Upper lobe of left lung (tissue), 6 donors: Measurements from ENCODE around the gene C4orf36. TPM values are rescaled to one million over a fixed set of nuclear protein-coding genes. Genes with fewer than 3 reads are reported as not detected.

Source experiments
- ATAC-seq, 2 donors: fragments of 200-7000 bp; cut with Tn5 transposase; one replicate each; pipeline ENCODE4 v1.9.1; 2022; ENCODE audit warnings: mild to moderate bottlenecking in 2 of 2, moderate library complexity in 2 of 2; ENCODE audit not compliant: low FRiP score in 2 of 2
- DNase-seq, 2 donors: peaks; one replicate each; pipeline ENCODE4 v3.0.0-alpha.2; 2019 to 2020
- H3K27ac ChIP-seq, 4 donors: fragments of 200-600 bp; sonication (generic); one replicate each; pipeline ENCODE4 v1.5.1; 2016 to 2019
- H3K27me3 ChIP-seq, 4 donors: fragments of 200-600 bp; sonication (generic); one replicate each; pipeline ENCODE4 v1.5.1; 2017 to 2019
- H3K36me3 ChIP-seq, 4 donors: fragments of 200-600 bp; sonication (generic); one replicate each; pipeline ENCODE4 v1.5.1; 2016 to 2019
- H3K4me1 ChIP-seq, 4 donors: fragments of 200-600 bp; sonication (generic); one replicate each; pipeline ENCODE4 v1.5.1; 2018 to 2019
- H3K4me3 ChIP-seq, 4 donors: fragments of 200-600 bp; sonication (generic); one replicate each; pipeline ENCODE4 v1.5.1; 2017 to 2019; ENCODE audit warnings: mild to moderate bottlenecking in 2 of 4, moderate library complexity in 1 of 4
- H3K9me3 ChIP-seq, 4 donors: fragments of 200-600 bp; sonication (generic); one replicate each; pipeline ENCODE4 v1.5.1; 2018 to 2019
- CTCF ChIP-seq, 6 experiments: fragments of 450-650 bp in 4 of 6; fragments of 200-600 bp in 2 of 6; sonication (generic) in 2 of 6; IDR thresholded peaks; one replicate each; pipeline ENCODE4 v1.5.1; 2016 to 2019; ENCODE audit warnings: antibody characterized with exemption in 6 of 6
- EP300 ChIP-seq, 4 donors: sonication (generic); formaldehyde crosslinking; IDR thresholded peaks; one replicate each; pipeline ENCODE4 v1.5.1; 2017; ENCODE audit warnings: antibody characterized with exemption in 4 of 4, control low read depth in 2 of 4
- POLR2A ChIP-seq, 4 donors: fragments of 450-650 bp; IDR thresholded peaks; one replicate each; pipeline ENCODE4 v1.5.1; 2016 to 2017; ENCODE audit warnings: antibody characterized with exemption in 4 of 4, mild to moderate bottlenecking in 2 of 4
- POLR2AphosphoS5 ChIP-seq, 2 donors: sonication (generic); formaldehyde crosslinking; IDR thresholded peaks; one replicate each; pipeline ENCODE4 v1.5.1; 2017; ENCODE audit warnings: antibody characterized with exemption in 2 of 2
- WGBS, 2 donors: methylation state at CpG; one replicate each; pipeline ENCODE4 v1.1.5; 2017 to 2018; 5-methylcytosine and 5-hydroxymethylcytosine counted together
- total RNA-seq, 6 donors: library from RNA; depleted of rRNA in 4 of 6; stranded (reverse); fragments of >200 nt in 4 of 6; gene quantifications; one replicate each; pipeline versions ENCODE4 v1.1.0 to v1.2.1, GENCODE V29; 2016 to 2021
- donor health status: DM: no; HTN: no; CAD: no; lungs with moderate emphysema.
- donor health status: DM: no; HTN: yes; CAD: no; lungs with severe emphysema.

Gene C4orf36
- total RNA-seq, 6 donors from 2014 or later: 0.57 to 7.3 (median 2.4) TPM

GRCh38 chr4:86916392-86916791 is 24.2 kb upstream of the C4orf36 start:
- ATAC-seq (no peak), DNase-seq (no peak)
- WGBS, 2 donors: 45 to 86% methylated on average over 1 of the region's 1 CpG
- no peaks in the 10 kb centered on the region for H3K4me1 ChIP-seq
- H3K27me3 ChIP-seq: no peaks in the 10 kb centered on the region
- no peak overlapping the region for H3K4me3 ChIP-seq
- H3K27ac ChIP-seq: no peak overlapping the region
- no peaks in the 10 kb centered on the region for H3K36me3 ChIP-seq
- H3K9me3 ChIP-seq: no peaks in the 10 kb centered on the region
- TF ChIP-seq CTCF (IDR thresholded peaks at IDR 0.05) (no peak), POLR2AphosphoS5 (IDR thresholded peaks at IDR 0.05) (no peak), POLR2A (IDR thresholded peaks at IDR 0.05) (no peak), EP300 (IDR thresholded peaks at IDR 0.05) (no peak)

GRCh38 chr4:86910820-86911684 is 18.8 kb upstream of the C4orf36 start:
- ATAC-seq (no peak), DNase-seq (no peak)
- TF ChIP-seq EP300 (IDR thresholded peaks at IDR 0.05): no peak
- H3K9me3 ChIP-seq: no peaks in the 10 kb centered on the region
- H3K27ac ChIP-seq: no peak overlapping the region
- no peaks in the 10 kb centered on the region for H3K36me3 ChIP-seq
- no peak overlapping the region for H3K4me3 ChIP-seq
- H3K4me1 ChIP-seq: peaks cover 16 to 30% (median 27%) of the 10 kb centered on the region in 4 donors
- no peaks in the 10 kb centered on the region for H3K27me3 ChIP-seq
- 86 to 88% methylated on average over 7 of the region's 7 CpGs for WGBS, 2 donors

GRCh38 chr4:86910369-86910768 is 18.1 kb upstream of the C4orf36 start:
- ATAC-seq (no peak), DNase-seq (no peak)
- no peak overlapping the region for H3K27ac ChIP-seq
- H3K4me1 ChIP-seq: peaks cover 16 to 30% (median 27%) of the 10 kb centered on the region in 4 donors
- no peak overlapping the region for H3K4me3 ChIP-seq
- no peak for TF ChIP-seq EP300 (IDR thresholded peaks at IDR 0.05)
- TF ChIP-seq POLR2A (IDR thresholded peaks at IDR 0.05): no peak
- no peak for TF ChIP-seq POLR2AphosphoS5 (IDR thresholded peaks at IDR 0.05)
- no peak for TF ChIP-seq CTCF (IDR thresholded peaks at IDR 0.05)
- WGBS, 2 donors: 73 to 82% methylated on average over 5 of the region's 5 CpGs
- no peaks in the 10 kb centered on the region for H3K36me3 ChIP-seq
- no peaks in the 10 kb centered on the region for H3K9me3 ChIP-seq
- H3K27me3 ChIP-seq: no peaks in the 10 kb centered on the region

- H3K27ac ChIP-seq: peak overlapping the region in 1 of 4 donors; percentile 79
- TF ChIP-seq CTCF (IDR thresholded peaks at IDR 0.05) (no peak), POLR2AphosphoS5 (IDR thresholded peaks at IDR 0.05) (no peak), POLR2A (IDR thresholded peaks at IDR 0.05) (no peak)
- peaks cover 16 to 30% (median 27%) of the 10 kb centered on the region in 4 donors for H3K4me1 ChIP-seq
These were observed 17.5 kb upstream of the C4orf36 start for GRCh38 chr4:86909546-86910295.

GRCh38 chr4:86908251-86908657 is 16.0 kb upstream of the C4orf36 start:
- Histone ChIP-seq H3K4me3 (no peak overlapping the region), H3K9me3 (no peaks in the 10 kb centered on the region), H3K4me1 (peaks cover 16 to 37% (median 28%) of the 10 kb centered on the region in 4 donors), H3K36me3 (no peaks in the 10 kb centered on the region), H3K27me3 (no peaks in the 10 kb centered on the region), H3K27ac (peak overlapping the region; percentile 42 to 79 (median 71))
- ATAC-seq (peak in 1 of 2 donors; percentile 47), DNase-seq (no peak)
- WGBS, 2 donors: 2% methylated on average over 2 of the region's 2 CpGs
- TF ChIP-seq CTCF (IDR thresholded peaks at IDR 0.05) (no peak), POLR2AphosphoS5 (IDR thresholded peaks at IDR 0.05) (no peak), EP300 (IDR thresholded peaks at IDR 0.05) (no peak), POLR2A (IDR thresholded peaks at IDR 0.05) (no peak)

More at GRCh38 chr4:86909546-86910295, 17.5 kb upstream of the C4orf36 start:
- Histone ChIP-seq H3K27me3 (no peaks in the 10 kb centered on the region), H3K36me3 (no peaks in the 10 kb centered on the region), H3K4me3 (no peak overlapping the region), H3K9me3 (no peaks in the 10 kb centered on the region)
- DNase-seq: no peak
- 65 to 68% methylated on average over 8 of the region's 8 CpGs for WGBS, 2 donors
- ATAC-seq: peak in 1 of 2 donors; percentile 34
